Measurements from ENCODE around the gene SLC25A53. TPM values are rescaled to one million over a fixed set of nuclear protein-coding genes. Genes with fewer than 3 reads are reported as not detected.

The SLC25A53 gene
- total and polyA plus RNA-seq, 11 donors = 5.3 to 16.5 (median 10.9) TPM

- Histone ChIP-seq H3K9me3 (no peaks in the 10 kb centered on the region), H3K4me3 (peak overlapping the region in 5 of 12 donors; percentile 76 to 98 (median 84)), H3K27me3 (peaks cover 0 to 5% (median 0%) of the 10 kb centered on the region in 9 donors), H3K27ac (no peak overlapping the region), H3K4me1 (peaks cover 0 to 24% (median 8%) of the 10 kb centered on the region in 12 donors), H3K36me3 (no peaks in the 10 kb centered on the region)
- DNase-seq (no peak), ATAC-seq (no peak)
- 27 to 39% (median 34%) methylated on average over 1 of the region's 1 CpG for WGBS, 4 donors
- intact Hi-C loops (cut with DNase I) = loop anchor here in 2 of 10 donors (10.0 kb wide), 1 partner anchor 483 kb away; the partner anchor contains the start of gene MORF4L2 (in 2 of the 2)
- no peak for TF ChIP-seq POLR2A (IDR thresholded peaks at IDR 0.05)
- no peak for TF ChIP-seq CTCF (IDR thresholded peaks at IDR 0.05)
Observed at GRCh38 chrX:104168127-104168526, 11.3 kb upstream of the SLC25A53 start.

- Histone ChIP-seq H3K9me3 (no peaks in the 10 kb centered on the region), H3K27ac (peak overlapping the region; percentile 68 to 91 (median 87)), H3K27me3 (peaks cover 0 to 5% (median 0%) of the 10 kb centered on the region in 9 donors), H3K4me1 (peaks cover 0 to 22% (median 8%) of the 10 kb centered on the region in 12 donors), H3K36me3 (no peaks in the 10 kb centered on the region), H3K4me3 (peak overlapping the region; percentile 63 to 98 (median 80))
- intact Hi-C loops (cut with DNase I) = loop anchor here in 2 of 10 donors (10.0 kb wide), 1 partner anchor 482 kb away; the partner anchor contains the start of gene MORF4L2 (in 2 of the 2)
- TF ChIP-seq CTCF (IDR thresholded peaks at IDR 0.05) (no peak), POLR2A (IDR thresholded peaks at IDR 0.05) (no peak)
- ATAC-seq = peak in 2 of 4 donors; percentile 5 to 10
- 1 to 28% (median 14%) methylated on average over 28 to 37 of the region's 37 CpGs for WGBS, 4 donors
- DNase-seq = no peak
Observed at GRCh38 chrX:104166735-104167436, 10.1 kb upstream of the SLC25A53 start.

- Histone ChIP-seq H3K27ac (peak within 1 kb of the TSS; percentile 68 to 91 (median 87)), H3K4me3 (peak within 1 kb of the TSS; percentile 63 to 98 (median 80)), H3K9me3 (no peaks in the 10 kb centered on the region), H3K27me3 (peaks cover 0 to 5% (median 0%) of the 10 kb centered on the region in 9 donors), H3K4me1 (peaks cover 0 to 18% (median 8%) of the 10 kb centered on the region in 12 donors), H3K36me3 (no peaks in the 10 kb centered on the region)
- 1 to 41% (median 20%) methylated on average over 15 to 71 of the region's 71 CpGs for WGBS, 4 donors
- intact Hi-C loops (cut with DNase I) = loop anchor here in 2 of 10 donors (10.0 kb wide), 1 partner anchor 481 kb away; the partner anchor contains the start of gene MORF4L2 (in 2 of the 2)
- peak; percentile 96 to 99 (median 98) for ATAC-seq
- TF ChIP-seq POLR2A (IDR thresholded peaks at IDR 0.05) (peak in 1 of 2 donors; percentile 71), CTCF (IDR thresholded peaks at IDR 0.05) (peak; percentile 54 to 89 (median 70))
- peak; percentile 89 to 94 (median 90) for DNase-seq
Observed at GRCh38 chrX:104165894-104166734, 9.3 kb upstream of the SLC25A53 start, which contains the start of gene FAM199X. Gene FAM199X (plus strand): TSS chrX:104166453. CDS start chrX:104166786, 333 bp downstream.

Measured in heart left ventricle (tissue), 16 donors.